Trophoblast cell (in vitro differentiated cells and primary cell): ENCODE measurements around the gene SCD5.

Experiments
- DNase-seq, 2 donors: peaks; one replicate each; pipeline ENCODE4 v3.0.0-alpha.2; 2016
- H2AFZ ChIP-seq: 2 replicates; pipeline ENCODE4 v1.6.1; 2013; ENCODE audit warnings: low read length, moderate library complexity, mild to moderate bottlenecking; ENCODE audit not compliant: insufficient read depth, poor library complexity
- H2AK5ac ChIP-seq: 2 replicates; pipeline ENCODE4 v1.6.1; 2013; ENCODE audit warnings: mild to moderate bottlenecking, low read length
- H2BK120ac ChIP-seq: 2 replicates; pipeline ENCODE4 v1.6.1; 2013; ENCODE audit warnings: low read length, mild to moderate bottlenecking, moderate library complexity; ENCODE audit not compliant: insufficient read depth, poor library complexity
- H2BK12ac ChIP-seq: 2 replicates; pipeline ENCODE4 v1.6.1; 2013; ENCODE audit warnings: mild to moderate bottlenecking, low read length, moderate library complexity
- H2BK5ac ChIP-seq: 2 replicates; pipeline ENCODE4 v1.6.1; 2013; ENCODE audit warnings: low read length, low read depth, moderate library complexity, mild to moderate bottlenecking; ENCODE audit not compliant: poor library complexity
- H3K14ac ChIP-seq: 2 replicates; pipeline ENCODE4 v1.6.1; 2013; ENCODE audit warnings: mild to moderate bottlenecking, low read length
- H3K18ac ChIP-seq: 2 replicates; pipeline ENCODE4 v1.6.1; 2013; ENCODE audit warnings: mild to moderate bottlenecking, low read length
- H3K23ac ChIP-seq: 2 replicates; pipeline ENCODE4 v1.6.1; 2013; ENCODE audit warnings: low read length
- H3K27ac ChIP-seq: 2 replicates; pipeline ENCODE4 v1.5.1; 2013; ENCODE audit warnings: low read depth, mild to moderate bottlenecking, inconsistent platforms, low read length, moderate library complexity
- H3K27me3 ChIP-seq: 2 replicates; pipeline ENCODE4 v1.6.1; 2013; ENCODE audit warnings: inconsistent platforms, mild to moderate bottlenecking, low read length, moderate library complexity; ENCODE audit not compliant: insufficient read depth
- H3K36me3 ChIP-seq, 2 experiments: 1 replicate in 1 of 2; 2 replicates in 1 of 2; pipeline ENCODE4 v1.6.1; 2013; ENCODE audit warnings: low read length in 2 of 2, mild to moderate bottlenecking in 2 of 2, moderate library complexity in 1 of 2; ENCODE audit not compliant: insufficient read depth in 2 of 2, control insufficient read depth in 1 of 2
- H3K4ac ChIP-seq: 2 replicates; pipeline ENCODE4 v1.6.1; 2013; ENCODE audit warnings: low read depth, mild to moderate bottlenecking, low read length, moderate library complexity
- H3K4me1 ChIP-seq, 2 experiments: 1 replicate in 1 of 2; 2 replicates in 1 of 2; pipeline ENCODE4 v1.6.1; 2013; ENCODE audit warnings: low read length in 2 of 2, mild to moderate bottlenecking in 2 of 2, moderate library complexity in 1 of 2; ENCODE audit not compliant: insufficient read depth in 2 of 2, control insufficient read depth in 1 of 2
- H3K4me2 ChIP-seq: 2 replicates; pipeline ENCODE4 v1.6.1; 2013; ENCODE audit warnings: inconsistent platforms, mild to moderate bottlenecking, low read length, moderate library complexity
- H3K4me3 ChIP-seq: 2 replicates; pipeline ENCODE4 v1.5.1; 2013; ENCODE audit warnings: mild to moderate bottlenecking, low read depth, low read length, inconsistent platforms
- H3K79me1 ChIP-seq: one replicate; pipeline ENCODE4 v1.6.1; 2013; ENCODE audit warnings: low read length
- H3K79me2 ChIP-seq: 2 replicates; pipeline ENCODE4 v1.6.1; 2013; ENCODE audit warnings: low read length, mild to moderate bottlenecking; ENCODE audit not compliant: control insufficient read depth, insufficient read depth, poor library complexity
- H3K9ac ChIP-seq: 2 replicates; pipeline ENCODE4 v1.6.1; 2013; ENCODE audit warnings: mild to moderate bottlenecking, low read length
- H3K9me3 ChIP-seq: 2 replicates; pipeline ENCODE4 v1.6.1; 2013; ENCODE audit warnings: low read depth, mild to moderate bottlenecking, control low read depth, inconsistent platforms, low read length; ENCODE audit not compliant: insufficient read depth
- H4K12ac ChIP-seq: 2 replicates; pipeline ENCODE4 v1.6.1; 2013; ENCODE audit warnings: low read depth, mild to moderate bottlenecking, low read length, moderate library complexity
- H4K8ac ChIP-seq: 2 replicates; pipeline ENCODE4 v1.6.1; 2013; ENCODE audit warnings: low read depth, mild to moderate bottlenecking, low read length, moderate library complexity
- H4K91ac ChIP-seq: one replicate; pipeline ENCODE4 v1.6.1; 2013; ENCODE audit warnings: low read depth, mild to moderate bottlenecking, low read length, moderate library complexity
- WGBS: extraction: QIAGEN DNeasy Blood & Tissue Kit; methylation state at CpG from one replicate; pipeline ENCODE4 v1.1.7; 2013; ENCODE audit warnings: missing lambda C conversion rate; ENCODE audit not compliant: insufficient read length, insufficient coverage; ENCODE audit errors: extremely low coverage; 5-methylcytosine and 5-hydroxymethylcytosine counted together

Gene SCD5

DNA sequence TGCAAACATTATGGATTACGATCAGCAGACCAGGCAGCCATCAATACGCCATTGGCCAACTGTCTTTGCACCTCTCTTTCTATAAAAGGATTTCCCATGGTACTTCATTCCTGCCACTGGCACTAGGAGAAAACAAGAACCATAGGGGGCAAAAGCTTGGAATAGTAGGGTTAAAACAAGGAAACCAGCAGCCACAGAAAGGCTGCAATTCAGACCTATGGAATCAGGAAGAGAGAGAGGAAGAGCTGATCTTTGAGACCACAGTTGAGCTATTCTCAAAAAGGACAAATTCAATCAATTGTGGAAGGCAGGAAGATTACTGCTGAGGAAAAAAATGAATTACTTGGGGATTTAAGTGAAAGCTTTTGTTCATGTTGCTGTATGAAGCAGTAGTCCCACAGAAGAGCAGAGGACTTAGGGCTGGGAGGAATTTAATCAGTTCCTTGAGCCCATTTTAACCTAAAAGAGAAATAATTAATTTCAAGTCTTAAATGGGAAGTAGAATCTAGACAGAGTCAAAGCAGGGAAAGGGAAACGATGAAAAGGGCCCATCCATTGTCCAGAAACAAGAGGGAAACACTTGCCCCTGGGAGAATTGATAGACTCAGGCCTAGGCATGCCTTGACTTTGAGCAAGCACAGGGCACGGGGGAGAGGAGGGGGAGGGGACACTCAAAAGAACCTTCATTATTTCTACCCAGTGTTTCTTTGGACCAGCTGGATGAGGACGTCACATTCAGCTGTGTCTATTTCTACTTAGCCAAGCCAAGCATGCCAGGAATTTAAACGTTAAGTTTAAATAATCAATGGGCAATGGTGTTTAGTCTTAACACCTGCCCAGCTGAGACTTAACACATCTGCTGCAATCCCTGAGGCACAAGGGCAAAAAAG lies 50.7 kb downstream of the SCD5 start:
- Histone ChIP-seq H3K36me3 (no peaks in the 10 kb centered on the region), H3K23ac (no peak overlapping the region), H2BK5ac (no peak overlapping the region), H3K18ac (no peak overlapping the region), H3K4me1 (peaks cover 10 to 14% of the 10 kb centered on the region in 2 experiments), H2AFZ (no peak overlapping the region), H2BK120ac (no peak overlapping the region), H2BK12ac (no peak overlapping the region), H3K9ac (no peak overlapping the region), H3K27ac (no peak overlapping the region), H4K8ac (no peak overlapping the region), H3K4me3 (no peak overlapping the region), H3K79me1 (peaks cover 5% of the 10 kb centered on the region), H4K12ac (no peak overlapping the region), H3K9me3 (no peaks in the 10 kb centered on the region), H3K79me2 (no peaks in the 10 kb centered on the region), H3K27me3 (no peaks in the 10 kb centered on the region), H2AK5ac (no peak overlapping the region), H3K14ac (no peak overlapping the region), H3K4me2 (no peak overlapping the region), H3K4ac (no peak overlapping the region), H4K91ac (no peak overlapping the region)
- no peak for DNase-seq
- WGBS: no CpG with 5 or more reads among the region's 6 CpGs

DNA sequence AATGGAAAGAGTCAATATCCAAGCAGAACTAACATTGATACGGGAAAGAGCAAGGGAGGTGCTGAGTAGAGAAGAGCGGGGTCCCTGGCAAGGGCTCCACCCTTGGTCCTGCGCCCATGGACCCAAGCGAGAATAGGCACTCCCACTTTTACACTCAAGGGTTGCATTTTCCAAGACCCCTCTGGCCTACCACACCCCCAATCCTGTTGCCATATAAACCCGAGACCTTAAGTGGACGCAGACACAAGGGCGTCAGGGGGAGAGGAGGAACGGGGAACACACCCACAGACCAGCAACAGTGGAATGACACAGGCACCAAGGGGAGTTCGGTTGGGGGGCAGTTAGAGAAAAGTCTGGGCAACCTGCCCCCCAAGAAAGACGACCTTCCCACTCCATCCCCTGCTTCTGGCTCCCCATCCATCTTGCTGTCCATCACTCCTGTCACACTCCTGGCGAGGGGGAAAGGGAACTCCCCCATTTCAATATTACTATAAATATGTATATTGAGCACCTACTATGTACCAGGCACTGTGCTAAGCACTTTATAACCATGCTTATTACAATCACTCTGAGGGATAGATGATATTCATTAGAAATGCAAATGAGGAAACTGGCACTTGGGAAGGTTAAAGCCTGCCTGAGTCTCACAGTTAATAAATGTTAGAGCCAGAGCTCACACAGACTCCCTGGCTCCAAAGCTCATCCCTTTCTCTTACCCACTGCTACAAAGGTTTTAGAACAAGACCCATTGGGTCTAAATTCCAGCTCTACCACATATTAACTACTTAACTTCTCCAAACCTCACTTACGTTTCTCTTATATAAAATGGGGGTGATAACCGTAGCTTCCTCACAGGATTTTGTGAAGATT lies 51.7 kb downstream of the SCD5 start:
- H3K4me3 ChIP-seq: no peak overlapping the region
- no peak overlapping the region for H2BK120ac ChIP-seq
- H2AFZ ChIP-seq: no peak overlapping the region
- peak overlapping the region; percentile 78 for H2BK12ac ChIP-seq
- H3K36me3 ChIP-seq: no peaks in the 10 kb centered on the region
- peak overlapping the region; percentile 11 for H4K91ac ChIP-seq
- H2AK5ac ChIP-seq: peak overlapping the region; percentile 29
- H3K18ac ChIP-seq: no peak overlapping the region
- WGBS: no CpG with 5 or more reads among the region's 13 CpGs
- H3K9me3 ChIP-seq: no peaks in the 10 kb centered on the region
- no peak overlapping the region for H3K4me2 ChIP-seq
- H3K4me1 ChIP-seq: peaks cover 6 to 10% of the 10 kb centered on the region in 2 experiments
- no peak overlapping the region for H3K23ac ChIP-seq
- H3K27ac ChIP-seq: no peak overlapping the region
- no peaks in the 10 kb centered on the region for H3K27me3 ChIP-seq
- no peaks in the 10 kb centered on the region for H3K79me2 ChIP-seq
- peak overlapping the region; percentile 42 for H3K14ac ChIP-seq
- no peak overlapping the region for H4K8ac ChIP-seq
- no peak for DNase-seq
- no peak overlapping the region for H3K9ac ChIP-seq
- no peak overlapping the region for H3K4ac ChIP-seq
- H3K79me1 ChIP-seq: peaks cover 5% of the 10 kb centered on the region
- no peak overlapping the region for H4K12ac ChIP-seq
- H2BK5ac ChIP-seq: no peak overlapping the region

DNA sequence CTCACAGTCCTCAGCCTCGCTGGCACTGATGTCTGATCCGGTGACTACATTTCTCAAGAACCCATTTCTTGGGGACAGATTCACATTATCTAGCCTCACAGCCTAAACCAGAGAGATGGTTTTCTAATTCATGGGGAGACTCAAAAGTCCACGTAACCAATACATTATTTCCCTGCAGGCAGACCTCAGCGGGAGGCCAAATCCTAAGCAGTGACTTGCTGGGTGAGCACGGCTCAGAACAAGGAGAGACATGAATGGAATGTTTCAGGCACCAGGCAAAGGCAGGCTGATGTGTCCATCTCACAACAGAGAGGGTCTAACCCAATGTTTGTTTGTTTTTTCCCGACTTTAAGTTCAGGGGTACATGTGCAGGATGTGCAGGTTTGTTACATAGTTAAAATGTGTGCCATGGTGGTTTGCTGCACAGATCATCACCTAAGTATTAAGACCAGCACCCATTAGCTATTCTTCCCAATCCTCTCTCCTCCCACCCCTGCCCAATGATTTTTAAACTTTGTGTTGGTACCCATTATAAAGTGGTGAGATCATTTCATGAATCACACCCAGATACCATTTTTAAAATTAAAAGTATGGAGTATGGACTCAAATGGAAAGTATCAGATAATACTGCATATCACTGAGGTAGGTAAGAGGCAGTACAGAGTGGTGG lies 53.3 kb downstream of the SCD5 start:
- H3K18ac ChIP-seq: no peak overlapping the region
- H3K27me3 ChIP-seq: no peaks in the 10 kb centered on the region
- peak overlapping the region; percentile 21 for H4K91ac ChIP-seq
- no peaks in the 10 kb centered on the region for H3K36me3 ChIP-seq
- H4K12ac ChIP-seq: no peak overlapping the region
- DNase-seq: peak; percentile 96 to 97
- peak overlapping the region; percentile 34 for H2BK12ac ChIP-seq
- no peak overlapping the region for H4K8ac ChIP-seq
- H3K79me1 ChIP-seq: peaks cover 5% of the 10 kb centered on the region
- peak overlapping the region; percentile 34 for H2BK5ac ChIP-seq
- H3K4ac ChIP-seq: no peak overlapping the region
- H3K4me3 ChIP-seq: no peak overlapping the region
- no peak overlapping the region for H3K23ac ChIP-seq
- peak overlapping the region; percentile 28 for H2BK120ac ChIP-seq
- no peak overlapping the region for H3K14ac ChIP-seq
- H2AFZ ChIP-seq: no peak overlapping the region
- no peaks in the 10 kb centered on the region for H3K9me3 ChIP-seq
- no peak overlapping the region for H3K4me2 ChIP-seq
- H3K4me1 ChIP-seq: peaks cover 6 to 9% of the 10 kb centered on the region in 2 experiments
- no peak overlapping the region for H3K9ac ChIP-seq
- WGBS: no CpG with 5 or more reads among the region's 6 CpGs
- no peak overlapping the region for H3K27ac ChIP-seq
- no peaks in the 10 kb centered on the region for H3K79me2 ChIP-seq
- no peak overlapping the region for H2AK5ac ChIP-seq

DNA sequence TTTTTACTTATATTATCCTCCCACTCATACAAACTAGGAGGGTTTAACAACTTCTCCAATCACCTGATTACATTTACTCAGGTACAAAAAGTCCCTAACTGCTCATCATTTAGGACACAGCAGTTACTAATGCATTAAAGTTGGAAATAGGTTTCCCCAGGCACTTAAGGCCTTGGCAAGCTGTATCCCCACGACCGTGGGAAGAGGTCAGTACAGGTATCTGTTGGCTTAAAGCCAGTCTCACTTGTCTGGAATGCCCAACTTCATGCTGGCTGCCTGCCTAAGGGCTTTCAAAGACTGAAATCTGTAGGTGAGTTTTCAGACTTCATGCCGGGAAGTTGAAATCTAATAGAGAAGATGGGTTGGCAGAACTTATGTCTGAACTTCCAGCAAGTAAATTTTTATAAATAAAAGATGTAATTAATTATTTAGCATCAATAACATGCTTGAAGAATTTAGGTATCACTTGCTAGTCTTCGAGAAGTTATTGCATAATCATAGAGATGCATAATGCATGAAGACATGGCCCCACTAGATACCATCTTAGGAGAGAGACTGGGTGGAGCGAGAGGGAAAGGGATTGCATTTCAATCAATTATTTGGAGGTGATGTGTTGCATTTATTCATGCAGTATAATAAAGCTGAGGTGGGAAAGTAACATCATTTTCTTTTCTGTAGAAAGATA lies 54.2 kb downstream of the SCD5 start:
- Histone ChIP-seq H3K14ac (no peak overlapping the region), H3K79me1 (peaks cover 5% of the 10 kb centered on the region), H2BK5ac (no peak overlapping the region), H4K8ac (no peak overlapping the region), H2BK120ac (no peak overlapping the region), H3K9ac (no peak overlapping the region), H3K18ac (no peak overlapping the region), H3K79me2 (no peaks in the 10 kb centered on the region), H2AK5ac (no peak overlapping the region), H3K4me1 (peaks cover 6 to 9% of the 10 kb centered on the region in 2 experiments), H3K4ac (no peak overlapping the region), H3K4me3 (no peak overlapping the region), H4K12ac (no peak overlapping the region), H3K27ac (no peak overlapping the region), H3K27me3 (no peaks in the 10 kb centered on the region), H2BK12ac (no peak overlapping the region), H3K36me3 (no peaks in the 10 kb centered on the region), H4K91ac (no peak overlapping the region), H2AFZ (no peak overlapping the region), H3K23ac (no peak overlapping the region), H3K9me3 (no peaks in the 10 kb centered on the region), H3K4me2 (no peak overlapping the region)
- WGBS: no CpG with 5 or more reads among the region's 5 CpGs
- DNase-seq: peak; percentile 95 to 97
